ENCODE measurements around the gene EDEM2. TPM values are rescaled to one million over a fixed set of nuclear protein-coding genes. Genes with fewer than 3 reads are reported as not detected.

EDEM2 gene
- total RNA-seq, 1 experiment from 2014 or later, result 43.7 TPM

GRCh38 chr20:35066194-35066593, 80.9 kb downstream of the EDEM2 start:
- no peak for DNase-seq (ENCODE audit: low read depth)
- in situ Hi-C loops (cut with HindIII; ENCODE audit: low pct_unique_long_range_greater_than_20kb, low sequenced_read_pairs), result no loop called here

Other genes starting within 250 kb of the EDEM2 start
- gene GSS, start 191.5 kb downstream of the EDEM2 start, total RNA-seq (2014; rRNA removed; shearing (Covaris generic); ENCODE audit: low replicate concordance), result 201 and 204 TPM in 2 replicates
- gene MYH7B, start 191.5 kb downstream of the EDEM2 start, total RNA-seq (2014; rRNA removed; shearing (Covaris generic); ENCODE audit: low replicate concordance), result 0.03 TPM in 1 of 2 replicates, not detected in the other
- gene TRPC4AP, start 54.5 kb downstream of the EDEM2 start, total RNA-seq (2014; rRNA removed; shearing (Covaris generic); ENCODE audit: low replicate concordance), result 54.4 and 56.9 TPM in 2 replicates
- gene PROCR, start 24.7 kb upstream of the EDEM2 start, total RNA-seq (2014; rRNA removed; shearing (Covaris generic); ENCODE audit: low replicate concordance), result 30.9 and 56.1 TPM in 2 replicates
- gene MMP24, start 79.4 kb upstream of the EDEM2 start, total RNA-seq (2014; rRNA removed; shearing (Covaris generic); ENCODE audit: low replicate concordance), result 14.3 and 17.1 TPM in 2 replicates
- gene MMP24OS, start 130.8 kb upstream of the EDEM2 start, total RNA-seq (2014; rRNA removed; shearing (Covaris generic); ENCODE audit: low replicate concordance), result 9.0 and 16.5 TPM in 2 replicates
- gene EIF6, start 137.4 kb upstream of the EDEM2 start, total RNA-seq (2014; rRNA removed; shearing (Covaris generic); ENCODE audit: low replicate concordance), result 321 and 355 TPM in 2 replicates
- 0.20 TPM in 1 of 2 replicates, not detected in the other for gene FAM83C, start 145.1 kb upstream of the EDEM2 start, total RNA-seq (2014; rRNA removed; shearing (Covaris generic); ENCODE audit: low replicate concordance)